HepG2 (cell line): ENCODE measurements around the gene KLHL21. TPM values are rescaled to one million over a fixed set of nuclear protein-coding genes. Genes with fewer than 3 reads are reported as not detected.

Source experiments
- CAMTA2 ChIP-seq: sonication (generic); formaldehyde crosslinking; IDR thresholded peaks from 2 replicates; pipeline ENCODE4 v1.4.0; 2020; ENCODE audit warnings: mild to moderate bottlenecking, missing genetic modification reagents, borderline replicate concordance
- DPF2 ChIP-seq: sonication (generic); formaldehyde crosslinking; IDR thresholded peaks from 2 replicates; pipeline ENCODE4 v1.4.0; 2020; ENCODE audit warnings: mild to moderate bottlenecking, low read depth, missing genetic modification reagents, borderline replicate concordance
- FOXK1 ChIP-seq: sonication (generic); formaldehyde crosslinking; IDR thresholded peaks from 2 replicates; pipeline ENCODE4 v1.4.0; 2020; ENCODE audit warnings: low read depth, missing genetic modification reagents, borderline replicate concordance
- GZF1 ChIP-seq: sonication (generic); formaldehyde crosslinking; IDR thresholded peaks from 2 replicates; pipeline ENCODE4 v1.5.1; 2020; ENCODE audit warnings: mild to moderate bottlenecking, missing genetic modification reagents
- HMGXB4 ChIP-seq, 2 experiments: sonication (generic) in 1 of 2; formaldehyde crosslinking in 1 of 2; IDR thresholded peaks; 2 replicates each; pipeline versions ENCODE4 v1.4.0 to v1.6.1; 2018 to 2020; ENCODE audit warnings: missing genetic modification reagents in 2 of 2, borderline replicate concordance in 1 of 2, low read depth in 1 of 2, mild to moderate bottlenecking in 1 of 2, missing biosample characterization in 1 of 2
- HNF4A ChIP-seq: sonication (generic); formaldehyde crosslinking; IDR thresholded peaks from 2 replicates; pipeline ENCODE4 v1.4.0; 2020; ENCODE audit warnings: missing genetic modification reagents
- MTA1 ChIP-seq: sonication (generic); formaldehyde crosslinking; IDR thresholded peaks from 2 replicates; pipeline ENCODE4 v1.4.0; 2020; ENCODE audit warnings: missing genetic modification reagents, mild to moderate bottlenecking, borderline replicate concordance
- NONO ChIP-seq, 2 experiments: fragments of 450-650 bp in 1 of 2; sonication (generic) in 1 of 2; formaldehyde crosslinking in 1 of 2; IDR thresholded peaks in 1 of 2; conservative IDR thresholded peaks in 1 of 2; 2 replicates each; pipeline versions ENCODE4 v1.6.1 to v1.8.0; 2017 to 2022; ENCODE audit warnings: mild to moderate bottlenecking in 1 of 2, missing genetic modification reagents in 1 of 2, moderate library complexity in 1 of 2
- PCBP2 ChIP-seq: fragments of 200-400 bp; formaldehyde crosslinking; optimal IDR thresholded peaks from 2 replicates; pipeline ENCODE3; 2018; ENCODE audit warnings: low read length, low read depth; ENCODE audit not compliant: poor library complexity, severe bottlenecking
- POGZ ChIP-seq: sonication (generic); formaldehyde crosslinking; IDR thresholded peaks from 2 replicates; pipeline ENCODE4 v1.4.0; 2020; ENCODE audit warnings: mild to moderate bottlenecking, missing genetic modification reagents
- RFX5 ChIP-seq: IDR thresholded peaks from 2 replicates; pipeline ENCODE4 v1.6.1; 2011; ENCODE audit warnings: low read depth, low read length, improper control_type of control experiment
- RXRA ChIP-seq: sonication (generic); formaldehyde crosslinking; IDR thresholded peaks from 2 replicates; pipeline ENCODE4 v1.5.1; 2020; ENCODE audit warnings: missing genetic modification reagents
- SOX5 ChIP-seq: IDR thresholded peaks from 2 replicates; pipeline ENCODE4 v1.6.1; 2016; ENCODE audit warnings: borderline replicate concordance
- SPEN ChIP-seq: sonication (generic); formaldehyde crosslinking; IDR thresholded peaks from 2 replicates; pipeline ENCODE4 v1.5.1; 2020; ENCODE audit warnings: low read depth, mild to moderate bottlenecking, missing genetic modification reagents
- ZFP1 ChIP-seq: IDR thresholded peaks from 2 replicates; pipeline ENCODE4 v1.6.1; 2016
- ZFY ChIP-seq: sonication (generic); formaldehyde crosslinking; IDR thresholded peaks from 2 replicates; pipeline ENCODE4 v1.4.0; 2020; ENCODE audit warnings: missing genetic modification reagents
- ZMAT3 ChIP-seq: sonication (generic); formaldehyde crosslinking; conservative IDR thresholded peaks from 2 replicates; pipeline ENCODE4 v1.7.0; 2021; ENCODE audit warnings: missing genetic modification reagents
- ZNF230 ChIP-seq: sonication (generic); formaldehyde crosslinking; IDR thresholded peaks from 2 replicates; pipeline ENCODE4 v1.4.0; 2020; ENCODE audit warnings: mild to moderate bottlenecking, missing genetic modification reagents
- ZNF451 ChIP-seq: sonication (generic); formaldehyde crosslinking; IDR thresholded peaks from 2 replicates; pipeline ENCODE4 v1.5.0; 2020; ENCODE audit warnings: mild to moderate bottlenecking, missing genetic modification reagents
- ZNF567 ChIP-seq: sonication (generic); formaldehyde crosslinking; IDR thresholded peaks from 2 replicates; pipeline ENCODE4 v1.8.1; 2023; ENCODE audit warnings: mild to moderate bottlenecking, missing genetic modification reagents, borderline replicate concordance
- polyA plus RNA-seq, 8 experiments: library from polyadenylated mRNA; depleted of rRNA in 3 of 8; stranded (reverse) in 7 of 8; unstranded in 1 of 8; fragments of >200 nt; fragmentation: Illumina TruSeq in 4 of 8; extraction: Trizol in 4 of 8; gene quantifications; 2 replicates each; pipeline versions ENCODE4 v1.2.1 to v1.2.3, GENCODE V29; 2011 to 2016; ENCODE audit warnings: low read depth in 4 of 8, missing spikeins in 1 of 8, mixed read lengths in 1 of 8; ENCODE audit not compliant: insufficient read depth in 1 of 8
- total RNA-seq, 5 experiments: library from RNA; depleted of rRNA; stranded (reverse); fragments of >200 nt; fragmentation: Illumina TruSeq; extraction: Trizol; gene quantifications; 2 replicates each; pipeline ENCODE4 v1.2.3, GENCODE V29; 2016; ENCODE audit warnings: low read depth in 1 of 5
- TF ChIP-seq, protein P1 (sequence below): sonication (generic); formaldehyde crosslinking; IDR thresholded peaks from 2 replicates; pipeline ENCODE4 v1.4.0; 2020; ENCODE audit warnings: missing genetic modification reagents
- TF ChIP-seq, protein P2 (sequence below): IDR thresholded peaks from 2 replicates; pipeline ENCODE4 v1.6.1; 2016; ENCODE audit warnings: low read depth, missing genetic modification reagents, missing compliant biosample characterization

KLHL21 gene
- total and polyA plus RNA-seq, 2 of the 13 experiments (the other 11 are each of a cell fraction or from before 2014, with no cell fraction given): 14.8 to 25.0 TPM

DNA sequence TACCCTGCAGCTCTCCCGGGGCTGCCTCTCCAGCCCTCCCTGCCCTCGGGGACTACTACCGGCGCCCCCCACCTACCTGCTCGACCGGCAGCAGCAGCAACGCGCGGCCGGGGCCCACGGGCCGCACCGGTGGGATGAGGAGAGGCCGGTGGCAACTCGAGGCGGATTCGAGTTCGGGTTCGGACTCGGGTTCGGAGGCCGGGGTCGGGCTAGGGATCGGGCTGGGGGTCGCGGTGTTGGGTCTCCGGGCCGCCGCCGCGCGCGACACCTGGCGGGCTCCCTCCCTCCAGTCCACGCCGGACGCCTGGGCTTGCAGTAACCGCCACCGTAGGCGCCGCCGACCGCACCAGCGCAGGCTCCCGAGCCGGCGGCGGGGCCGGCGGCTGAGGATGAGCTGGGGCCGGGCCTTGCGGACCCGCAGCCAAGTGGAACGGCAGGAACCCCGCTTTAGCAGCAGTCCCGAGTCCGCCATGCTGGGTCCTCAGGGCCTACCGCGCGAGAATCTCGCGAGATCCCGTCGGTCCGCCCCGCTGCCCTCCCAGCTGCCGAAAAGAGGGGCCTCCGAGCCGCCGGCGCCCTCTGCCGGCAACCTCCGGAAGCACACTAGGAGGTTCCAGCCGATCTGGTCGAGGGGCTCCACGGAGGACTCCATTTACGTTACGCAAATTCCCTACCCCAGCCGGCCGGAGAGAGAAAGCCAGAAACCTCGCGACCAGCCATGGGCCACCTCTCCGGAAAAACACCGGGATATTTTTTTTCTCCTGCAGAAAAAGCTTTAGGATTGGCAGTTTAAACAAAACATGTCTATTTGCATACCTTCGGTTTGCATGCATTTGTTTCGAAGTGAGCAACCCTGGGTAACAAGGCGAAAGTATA is 48.4 kb downstream of the KLHL21 start, which contains the start of gene NOL9 (continued):
- TF ChIP-seq NONO (IDR thresholded peaks at IDR 0.05): no peak
- peak; percentile 74; the same call in 1 of the 2 replicates for TF ChIP-seq NONO (CRISPR knock-in tag; conservative IDR thresholded peaks at IDR 0.05)
- TF ChIP-seq DPF2 (CRISPR knock-in tag): no peak
- TF ChIP-seq HNF4A (CRISPR knock-in tag): peak; percentile 58
- TF ChIP-seq ZNF230 (CRISPR knock-in tag): no peak
- peak; percentile 96 for TF ChIP-seq POGZ
- peak; percentile 95 for TF ChIP-seq ZFY
- TF ChIP-seq HMGXB4 (CRISPR knock-in tag; IDR thresholded peaks at IDR 0.05; ENCODE audit: borderline replicate concordance in 1 of 2, low read depth in 1 of 2): peak; percentile 88 to 89; a peak in 3 of 4 replicates
- peak; percentile 27; the same call in 1 of the 2 replicates for TF ChIP-seq GZF1 (CRISPR knock-in tag)
- TF ChIP-seq RFX5: no peak
- TF ChIP-seq SPEN: peak; percentile 94
- TF ChIP-seq FOXK1 (CRISPR knock-in tag): peak; percentile 48; the same call in 1 of the 2 replicates
- TF ChIP-seq, protein P1, sequence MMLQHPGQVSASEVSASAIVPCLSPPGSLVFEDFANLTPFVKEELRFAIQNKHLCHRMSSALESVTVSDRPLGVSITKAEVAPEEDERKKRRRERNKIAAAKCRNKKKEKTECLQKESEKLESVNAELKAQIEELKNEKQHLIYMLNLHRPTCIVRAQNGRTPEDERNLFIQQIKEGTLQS (CRISPR knock-in tag): no peak
- 0 out of 2 replicates have a peak, but pooled peaks have one; percentile 27 for TF ChIP-seq CAMTA2
- TF ChIP-seq, protein P2, sequence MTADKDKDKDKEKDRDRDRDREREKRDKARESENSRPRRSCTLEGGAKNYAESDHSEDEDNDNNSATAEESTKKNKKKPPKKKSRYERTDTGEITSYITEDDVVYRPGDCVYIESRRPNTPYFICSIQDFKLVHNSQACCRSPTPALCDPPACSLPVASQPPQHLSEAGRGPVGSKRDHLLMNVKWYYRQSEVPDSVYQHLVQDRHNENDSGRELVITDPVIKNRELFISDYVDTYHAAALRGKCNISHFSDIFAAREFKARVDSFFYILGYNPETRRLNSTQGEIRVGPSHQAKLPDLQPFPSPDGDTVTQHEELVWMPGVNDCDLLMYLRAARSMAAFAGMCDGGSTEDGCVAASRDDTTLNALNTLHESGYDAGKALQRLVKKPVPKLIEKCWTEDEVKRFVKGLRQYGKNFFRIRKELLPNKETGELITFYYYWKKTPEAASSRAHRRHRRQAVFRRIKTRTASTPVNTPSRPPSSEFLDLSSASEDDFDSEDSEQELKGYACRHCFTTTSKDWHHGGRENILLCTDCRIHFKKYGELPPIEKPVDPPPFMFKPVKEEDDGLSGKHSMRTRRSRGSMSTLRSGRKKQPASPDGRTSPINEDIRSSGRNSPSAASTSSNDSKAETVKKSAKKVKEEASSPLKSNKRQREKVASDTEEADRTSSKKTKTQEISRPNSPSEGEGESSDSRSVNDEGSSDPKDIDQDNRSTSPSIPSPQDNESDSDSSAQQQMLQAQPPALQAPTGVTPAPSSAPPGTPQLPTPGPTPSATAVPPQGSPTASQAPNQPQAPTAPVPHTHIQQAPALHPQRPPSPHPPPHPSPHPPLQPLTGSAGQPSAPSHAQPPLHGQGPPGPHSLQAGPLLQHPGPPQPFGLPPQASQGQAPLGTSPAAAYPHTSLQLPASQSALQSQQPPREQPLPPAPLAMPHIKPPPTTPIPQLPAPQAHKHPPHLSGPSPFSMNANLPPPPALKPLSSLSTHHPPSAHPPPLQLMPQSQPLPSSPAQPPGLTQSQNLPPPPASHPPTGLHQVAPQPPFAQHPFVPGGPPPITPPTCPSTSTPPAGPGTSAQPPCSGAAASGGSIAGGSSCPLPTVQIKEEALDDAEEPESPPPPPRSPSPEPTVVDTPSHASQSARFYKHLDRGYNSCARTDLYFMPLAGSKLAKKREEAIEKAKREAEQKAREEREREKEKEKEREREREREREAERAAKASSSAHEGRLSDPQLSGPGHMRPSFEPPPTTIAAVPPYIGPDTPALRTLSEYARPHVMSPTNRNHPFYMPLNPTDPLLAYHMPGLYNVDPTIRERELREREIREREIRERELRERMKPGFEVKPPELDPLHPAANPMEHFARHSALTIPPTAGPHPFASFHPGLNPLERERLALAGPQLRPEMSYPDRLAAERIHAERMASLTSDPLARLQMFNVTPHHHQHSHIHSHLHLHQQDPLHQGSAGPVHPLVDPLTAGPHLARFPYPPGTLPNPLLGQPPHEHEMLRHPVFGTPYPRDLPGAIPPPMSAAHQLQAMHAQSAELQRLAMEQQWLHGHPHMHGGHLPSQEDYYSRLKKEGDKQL: 0 out of 2 replicates have a peak, but pooled peaks have one; percentile 13
- TF ChIP-seq MTA1 (CRISPR knock-in tag): peak; percentile 29; the same call in 1 of the 2 replicates
- TF ChIP-seq SOX5 (CRISPR knock-in tag): no peak; the same call in 1 of the 2 replicates
- TF ChIP-seq ZNF451 (CRISPR knock-in tag): peak; percentile 85
- peak; percentile 48; the same call in 1 of the 2 replicates for TF ChIP-seq ZFP1 (CRISPR knock-in tag)
- peak; percentile 37; the same call in 1 of the 2 replicates for TF ChIP-seq ZMAT3 (CRISPR knock-in tag)
- no peak for TF ChIP-seq ZNF567
- TF ChIP-seq RXRA: 0 out of 2 replicates have a peak, but pooled peaks have one; percentile 47
- no peak for TF ChIP-seq PCBP2
